PC-9 (cell line): ENCODE data around the gene CERCAM.

Experiments
- CTCF ChIP-seq: fragments of 200-600 bp; sonication (generic); conservative IDR thresholded peaks from 2 replicates; pipeline ENCODE4 v1.6.1; 2017; ENCODE audit warnings: mixed run types, antibody characterized with exemption, mild to moderate bottlenecking, moderate library complexity
- EZH2 ChIP-seq: fragments of 200-600 bp; sonication (generic); IDR thresholded peaks from 2 replicates; pipeline ENCODE4 v1.8.0; 2017; ENCODE audit warnings: antibody characterized with exemption, low read depth

- TF ChIP-seq CTCF, result no peak
- TF ChIP-seq EZH2, result no peak
Observed at GRCh38 chr9:128442150-128442549, 21.5 kb downstream of the CERCAM start.
